ENCODE results near the gene RSL1D1.

DNA sequence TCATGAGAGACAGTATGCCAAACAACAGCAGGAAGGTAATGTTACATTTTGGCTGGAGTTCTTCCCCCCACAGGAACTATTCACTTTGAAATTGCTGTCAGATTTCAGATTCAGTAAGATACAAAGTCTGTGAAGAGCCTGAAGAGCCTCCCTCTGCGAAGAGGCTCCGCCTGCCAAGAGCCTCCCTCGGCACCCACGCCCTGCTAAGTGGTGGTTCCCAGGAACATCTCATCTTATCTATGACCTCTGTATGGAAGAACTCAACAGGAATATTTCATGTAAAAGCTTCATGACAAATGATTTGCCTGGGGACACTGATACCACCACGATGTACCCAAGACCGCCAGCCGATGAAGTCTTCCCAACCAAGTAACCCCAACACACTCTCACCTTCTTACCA, 57.5 kb downstream of the RSL1D1 start:
- no peak for TF ChIP-seq POLR2AphosphoS5 (IDR thresholded peaks at IDR 0.05)
- TF ChIP-seq POLR2A (IDR thresholded peaks at IDR 0.05), result no peak
